HEK293 (cell line): ENCODE results near the gene RAB11FIP3.

Experiments
- GLI4 ChIP-seq: fragments of 450-650 bp; formaldehyde crosslinking; IDR thresholded peaks from 2 replicates; pipeline ENCODE4 v1.5.1; 2016; ENCODE audit warnings: missing biosample characterization, missing genetic modification characterization
- HOXD13 ChIP-seq: sonication (generic); formaldehyde crosslinking; IDR thresholded peaks from 2 replicates; pipeline ENCODE4 v1.8.0; 2022; ENCODE audit warnings: missing genetic modification reagents, borderline replicate concordance
- IKZF3 ChIP-seq: fragments of 450-650 bp; IDR thresholded peaks from 2 replicates; pipeline ENCODE4 v1.5.0; 2018; ENCODE audit warnings: missing biosample characterization, mild to moderate bottlenecking, missing genetic modification characterization, moderate library complexity
- REPIN1 ChIP-seq: fragments of 450-650 bp; formaldehyde crosslinking; IDR thresholded peaks from 2 replicates; pipeline ENCODE4 v1.5.1; 2017; ENCODE audit warnings: missing biosample characterization, missing genetic modification characterization, low read depth
- SP3 ChIP-seq: fragments of 450-650 bp; formaldehyde crosslinking; IDR thresholded peaks from 2 replicates; pipeline ENCODE4 v1.5.1; 2016; ENCODE audit warnings: missing biosample characterization, missing genetic modification characterization
- WT1 ChIP-seq: fragments of 450-650 bp; formaldehyde crosslinking; IDR thresholded peaks from 2 replicates; pipeline ENCODE4 v1.5.1; 2016; ENCODE audit warnings: missing biosample characterization, missing genetic modification characterization
- ZBTB8A ChIP-seq: fragments of 450-650 bp; formaldehyde crosslinking; IDR thresholded peaks from 2 replicates; pipeline ENCODE4 v1.5.1; 2016; ENCODE audit warnings: missing biosample characterization, missing genetic modification characterization
- ZNF155 ChIP-seq: fragments of 450-650 bp; formaldehyde crosslinking; IDR thresholded peaks from 2 replicates; pipeline ENCODE4 v1.5.1; 2016; ENCODE audit warnings: missing biosample characterization, missing genetic modification characterization
- ZNF221 ChIP-seq: fragments of 450-650 bp; formaldehyde crosslinking; IDR thresholded peaks from 2 replicates; pipeline ENCODE4 v1.5.1; 2017; ENCODE audit warnings: missing biosample characterization, missing genetic modification characterization, borderline replicate concordance
- ZNF223 ChIP-seq: fragments of 450-650 bp; formaldehyde crosslinking; IDR thresholded peaks from 2 replicates; pipeline ENCODE4 v1.5.1; 2016; ENCODE audit warnings: missing biosample characterization, missing genetic modification characterization
- ZNF274 ChIP-seq, 2 experiments: fragments of 200-500 bp in 1 of 2; fragments of 450-650 bp in 1 of 2; sonication (Bioruptor generic) in 1 of 2; formaldehyde crosslinking in 1 of 2; IDR thresholded peaks; 2 replicates each; pipeline versions ENCODE4 v1.5.1 to v1.6.1; 2014 to 2016; ENCODE audit warnings: borderline replicate concordance in 1 of 2, inconsistent platforms in 1 of 2, low read length in 1 of 2, missing biosample characterization in 1 of 2, missing genetic modification characterization in 1 of 2
- ZNF350 ChIP-seq: fragments of 450-650 bp; formaldehyde crosslinking; IDR thresholded peaks from 2 replicates; pipeline ENCODE4 v1.5.0; 2017; ENCODE audit warnings: missing biosample characterization, mild to moderate bottlenecking, missing genetic modification characterization
- ZNF404 ChIP-seq: fragments of 450-650 bp; formaldehyde crosslinking; IDR thresholded peaks from 2 replicates; pipeline ENCODE4 v1.5.1; 2017; ENCODE audit warnings: missing biosample characterization, missing genetic modification characterization
- ZNF514 ChIP-seq: fragments of 450-650 bp; formaldehyde crosslinking; IDR thresholded peaks from 2 replicates; pipeline ENCODE4 v1.5.1; 2016; ENCODE audit warnings: missing biosample characterization, missing genetic modification characterization
- ZNF544 ChIP-seq: fragments of 450-650 bp; formaldehyde crosslinking; IDR thresholded peaks from 2 replicates; pipeline ENCODE4 v1.5.0; 2017; ENCODE audit warnings: missing biosample characterization, missing genetic modification characterization
- ZNF549 ChIP-seq: fragments of 450-650 bp; IDR thresholded peaks from 2 replicates; pipeline ENCODE4 v1.5.1; 2018; ENCODE audit warnings: missing biosample characterization, missing genetic modification characterization, mild to moderate bottlenecking, inconsistent platforms, moderate library complexity
- ZNF560 ChIP-seq: fragments of 450-650 bp; formaldehyde crosslinking; IDR thresholded peaks from 2 replicates; pipeline ENCODE4 v1.5.1; 2017; ENCODE audit warnings: missing biosample characterization, missing genetic modification characterization, borderline replicate concordance
- ZNF561 ChIP-seq: fragments of 450-650 bp; IDR thresholded peaks from 2 replicates; pipeline ENCODE4 v1.5.1; 2018; ENCODE audit warnings: missing biosample characterization, missing genetic modification characterization, borderline replicate concordance
- ZNF621 ChIP-seq: fragments of 450-650 bp; formaldehyde crosslinking; IDR thresholded peaks from 2 replicates; pipeline ENCODE4 v1.5.1; 2017; ENCODE audit warnings: missing biosample characterization, missing genetic modification characterization
- ZNF645 ChIP-seq: fragments of 450-650 bp; formaldehyde crosslinking; IDR thresholded peaks from 2 replicates; pipeline ENCODE4; 2016; ENCODE audit warnings: missing biosample characterization, missing genetic modification characterization
- ZNF658 ChIP-seq: fragments of 450-650 bp; formaldehyde crosslinking; IDR thresholded peaks from 2 replicates; pipeline ENCODE4; 2016; ENCODE audit warnings: missing biosample characterization, missing genetic modification characterization
- ZNF664 ChIP-seq: fragments of 450-650 bp; formaldehyde crosslinking; IDR thresholded peaks from 2 replicates; pipeline ENCODE4 v1.5.1; 2016; ENCODE audit warnings: missing biosample characterization, missing genetic modification characterization
- ZNF830 ChIP-seq: fragments of 450-650 bp; IDR thresholded peaks from 2 replicates; pipeline ENCODE4 v1.5.0; 2018; ENCODE audit warnings: missing biosample characterization, missing genetic modification characterization, low read depth, mild to moderate bottlenecking, moderate library complexity
- TF ChIP-seq, protein P1 (sequence below): fragments of 450-650 bp; formaldehyde crosslinking; IDR thresholded peaks from 2 replicates; pipeline ENCODE4 v1.5.1; 2016; ENCODE audit warnings: missing biosample characterization, missing genetic modification characterization, borderline replicate concordance
- TF ChIP-seq, protein P2 (sequence below): fragments of 450-650 bp; formaldehyde crosslinking; IDR thresholded peaks from 2 replicates; pipeline ENCODE4 v1.5.1; 2016; ENCODE audit warnings: missing biosample characterization, missing genetic modification characterization
- TF ChIP-seq, protein P3 (sequence below): fragments of 450-650 bp; formaldehyde crosslinking; IDR thresholded peaks from 2 replicates; pipeline ENCODE4 v1.5.1; 2017; ENCODE audit warnings: missing biosample characterization, missing genetic modification characterization
- TF ChIP-seq, protein P4 (sequence below): fragments of 450-650 bp; formaldehyde crosslinking; IDR thresholded peaks from 2 replicates; pipeline ENCODE4 v1.5.1; 2016; ENCODE audit warnings: missing biosample characterization, missing genetic modification characterization

Gene RAB11FIP3

GRCh38 chr16:401468-402348 lies 23.7 kb upstream of the RAB11FIP3 start, which contains the start of gene DECR2 (continued):
- TF ChIP-seq, protein P1, sequence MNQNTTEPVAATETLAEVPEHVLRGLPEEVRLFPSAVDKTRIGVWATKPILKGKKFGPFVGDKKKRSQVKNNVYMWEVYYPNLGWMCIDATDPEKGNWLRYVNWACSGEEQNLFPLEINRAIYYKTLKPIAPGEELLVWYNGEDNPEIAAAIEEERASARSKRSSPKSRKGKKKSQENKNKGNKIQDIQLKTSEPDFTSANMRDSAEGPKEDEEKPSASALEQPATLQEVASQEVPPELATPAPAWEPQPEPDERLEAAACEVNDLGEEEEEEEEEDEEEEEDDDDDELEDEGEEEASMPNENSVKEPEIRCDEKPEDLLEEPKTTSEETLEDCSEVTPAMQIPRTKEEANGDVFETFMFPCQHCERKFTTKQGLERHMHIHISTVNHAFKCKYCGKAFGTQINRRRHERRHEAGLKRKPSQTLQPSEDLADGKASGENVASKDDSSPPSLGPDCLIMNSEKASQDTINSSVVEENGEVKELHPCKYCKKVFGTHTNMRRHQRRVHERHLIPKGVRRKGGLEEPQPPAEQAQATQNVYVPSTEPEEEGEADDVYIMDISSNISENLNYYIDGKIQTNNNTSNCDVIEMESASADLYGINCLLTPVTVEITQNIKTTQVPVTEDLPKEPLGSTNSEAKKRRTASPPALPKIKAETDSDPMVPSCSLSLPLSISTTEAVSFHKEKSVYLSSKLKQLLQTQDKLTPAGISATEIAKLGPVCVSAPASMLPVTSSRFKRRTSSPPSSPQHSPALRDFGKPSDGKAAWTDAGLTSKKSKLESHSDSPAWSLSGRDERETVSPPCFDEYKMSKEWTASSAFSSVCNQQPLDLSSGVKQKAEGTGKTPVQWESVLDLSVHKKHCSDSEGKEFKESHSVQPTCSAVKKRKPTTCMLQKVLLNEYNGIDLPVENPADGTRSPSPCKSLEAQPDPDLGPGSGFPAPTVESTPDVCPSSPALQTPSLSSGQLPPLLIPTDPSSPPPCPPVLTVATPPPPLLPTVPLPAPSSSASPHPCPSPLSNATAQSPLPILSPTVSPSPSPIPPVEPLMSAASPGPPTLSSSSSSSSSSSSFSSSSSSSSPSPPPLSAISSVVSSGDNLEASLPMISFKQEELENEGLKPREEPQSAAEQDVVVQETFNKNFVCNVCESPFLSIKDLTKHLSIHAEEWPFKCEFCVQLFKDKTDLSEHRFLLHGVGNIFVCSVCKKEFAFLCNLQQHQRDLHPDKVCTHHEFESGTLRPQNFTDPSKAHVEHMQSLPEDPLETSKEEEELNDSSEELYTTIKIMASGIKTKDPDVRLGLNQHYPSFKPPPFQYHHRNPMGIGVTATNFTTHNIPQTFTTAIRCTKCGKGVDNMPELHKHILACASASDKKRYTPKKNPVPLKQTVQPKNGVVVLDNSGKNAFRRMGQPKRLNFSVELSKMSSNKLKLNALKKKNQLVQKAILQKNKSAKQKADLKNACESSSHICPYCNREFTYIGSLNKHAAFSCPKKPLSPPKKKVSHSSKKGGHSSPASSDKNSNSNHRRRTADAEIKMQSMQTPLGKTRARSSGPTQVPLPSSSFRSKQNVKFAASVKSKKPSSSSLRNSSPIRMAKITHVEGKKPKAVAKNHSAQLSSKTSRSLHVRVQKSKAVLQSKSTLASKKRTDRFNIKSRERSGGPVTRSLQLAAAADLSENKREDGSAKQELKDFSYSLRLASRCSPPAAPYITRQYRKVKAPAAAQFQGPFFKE (tag by site-specific recombination) = no peak
- TF ChIP-seq, protein P2, sequence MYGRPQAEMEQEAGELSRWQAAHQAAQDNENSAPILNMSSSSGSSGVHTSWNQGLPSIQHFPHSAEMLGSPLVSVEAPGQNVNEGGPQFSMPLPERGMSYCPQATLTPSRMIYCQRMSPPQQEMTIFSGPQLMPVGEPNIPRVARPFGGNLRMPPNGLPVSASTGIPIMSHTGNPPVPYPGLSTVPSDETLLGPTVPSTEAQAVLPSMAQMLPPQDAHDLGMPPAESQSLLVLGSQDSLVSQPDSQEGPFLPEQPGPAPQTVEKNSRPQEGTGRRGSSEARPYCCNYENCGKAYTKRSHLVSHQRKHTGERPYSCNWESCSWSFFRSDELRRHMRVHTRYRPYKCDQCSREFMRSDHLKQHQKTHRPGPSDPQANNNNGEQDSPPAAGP (tag by site-specific recombination) = peak; percentile 60; the same call in 1 of the 2 replicates
- TF ChIP-seq ZNF350 (tag by site-specific recombination) (no peak), ZNF658 (tag by site-specific recombination) (no peak), ZNF830 (tag by site-specific recombination) (no peak), ZNF664 (no peak), HOXD13 (no peak), REPIN1 (tag by site-specific recombination) (peak; percentile 56), ZNF560 (tag by site-specific recombination) (no peak), ZNF155 (no peak), ZNF561 (tag by site-specific recombination) (peak; percentile 66), ZNF404 (tag by site-specific recombination) (no peak), ZNF223 (tag by site-specific recombination) (no peak), ZNF514 (tag by site-specific recombination) (no peak), ZNF274 (IDR thresholded peaks at IDR 0.05; ENCODE audit: low read length) (no peak), ZNF274 (tag by site-specific recombination; IDR thresholded peaks at IDR 0.05; ENCODE audit: borderline replicate concordance) (no peak), ZBTB8A (tag by site-specific recombination) (peak; percentile 72), ZNF645 (tag by site-specific recombination) (no peak), ZNF544 (tag by site-specific recombination) (no peak), GLI4 (no peak), SP3 (tag by site-specific recombination) (no peak), ZNF549 (tag by site-specific recombination) (no peak), WT1 (no peak), IKZF3 (tag by site-specific recombination) (peak; percentile 17; the same call in 1 of the 2 replicates), ZNF221 (tag by site-specific recombination) (0 out of 2 replicates have a peak, but pooled peaks have one; percentile 38), ZNF621 (tag by site-specific recombination) (no peak)
- TF ChIP-seq, protein P3, sequence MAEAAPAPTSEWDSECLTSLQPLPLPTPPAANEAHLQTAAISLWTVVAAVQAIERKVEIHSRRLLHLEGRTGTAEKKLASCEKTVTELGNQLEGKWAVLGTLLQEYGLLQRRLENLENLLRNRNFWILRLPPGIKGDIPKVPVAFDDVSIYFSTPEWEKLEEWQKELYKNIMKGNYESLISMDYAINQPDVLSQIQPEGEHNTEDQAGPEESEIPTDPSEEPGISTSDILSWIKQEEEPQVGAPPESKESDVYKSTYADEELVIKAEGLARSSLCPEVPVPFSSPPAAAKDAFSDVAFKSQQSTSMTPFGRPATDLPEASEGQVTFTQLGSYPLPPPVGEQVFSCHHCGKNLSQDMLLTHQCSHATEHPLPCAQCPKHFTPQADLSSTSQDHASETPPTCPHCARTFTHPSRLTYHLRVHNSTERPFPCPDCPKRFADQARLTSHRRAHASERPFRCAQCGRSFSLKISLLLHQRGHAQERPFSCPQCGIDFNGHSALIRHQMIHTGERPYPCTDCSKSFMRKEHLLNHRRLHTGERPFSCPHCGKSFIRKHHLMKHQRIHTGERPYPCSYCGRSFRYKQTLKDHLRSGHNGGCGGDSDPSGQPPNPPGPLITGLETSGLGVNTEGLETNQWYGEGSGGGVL (tag by site-specific recombination) = peak; percentile 79
- TF ChIP-seq, protein P4, sequence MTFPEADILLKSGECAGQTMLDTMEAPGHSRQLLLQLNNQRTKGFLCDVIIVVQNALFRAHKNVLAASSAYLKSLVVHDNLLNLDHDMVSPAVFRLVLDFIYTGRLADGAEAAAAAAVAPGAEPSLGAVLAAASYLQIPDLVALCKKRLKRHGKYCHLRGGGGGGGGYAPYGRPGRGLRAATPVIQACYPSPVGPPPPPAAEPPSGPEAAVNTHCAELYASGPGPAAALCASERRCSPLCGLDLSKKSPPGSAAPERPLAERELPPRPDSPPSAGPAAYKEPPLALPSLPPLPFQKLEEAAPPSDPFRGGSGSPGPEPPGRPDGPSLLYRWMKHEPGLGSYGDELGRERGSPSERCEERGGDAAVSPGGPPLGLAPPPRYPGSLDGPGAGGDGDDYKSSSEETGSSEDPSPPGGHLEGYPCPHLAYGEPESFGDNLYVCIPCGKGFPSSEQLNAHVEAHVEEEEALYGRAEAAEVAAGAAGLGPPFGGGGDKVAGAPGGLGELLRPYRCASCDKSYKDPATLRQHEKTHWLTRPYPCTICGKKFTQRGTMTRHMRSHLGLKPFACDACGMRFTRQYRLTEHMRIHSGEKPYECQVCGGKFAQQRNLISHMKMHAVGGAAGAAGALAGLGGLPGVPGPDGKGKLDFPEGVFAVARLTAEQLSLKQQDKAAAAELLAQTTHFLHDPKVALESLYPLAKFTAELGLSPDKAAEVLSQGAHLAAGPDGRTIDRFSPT (tag by site-specific recombination) = no peak
